ENCODE results near the gene MYL6. TPM values are rescaled to one million over a fixed set of nuclear protein-coding genes. Genes with fewer than 3 reads are reported as not detected.
A peak's percentile ranks its signal among the peaks of the same experiment; 100 is the strongest.
"Not testable (repeated sequence)": the region's sequence is repeated elsewhere in the genome, so short reads cannot be mapped to it uniquely, and the experiment has no call there.

MYL6 gene
- total and polyA plus RNA-seq, 10 of the 15 experiments (the other 5 are each of a cell fraction or from before 2014, with no cell fraction given) = 1,000 to 4,116 (median 1,828) TPM

GRCh38 chr12:56156464-56157200, 1.5 kb upstream of the MYL6 start:
- ChIA-PET POLR2A (interaction anchor here (0.6 to 1.0 kb wide), 6 partner anchors 26 to 447 kb away, joined by 3 to 7 read pairs (median 4); partner anchors contain the start of gene RNF41), RAD21 (ENCODE audit: unreplicated experiment) (interaction anchor here (0.9 kb wide), 1 partner anchor 29 kb away, joined by 3 read pairs; the partner anchor contains the start of gene ESYT1), SMC1A (ENCODE audit: uncharacterized antibody, unreplicated experiment) (interaction anchor here (0.7 kb wide), 1 partner anchor 126 kb away, joined by 3 read pairs; no protein-coding TSS in a partner anchor), CTCF (interaction anchor here (0.7 to 3.6 kb wide), 6 partner anchors 28 to 112 kb away, joined by 3 to 11 read pairs (median 4); partner anchors contain the start of genes ESYT1, PA2G4, SMARCC2 and ZC3H10)
- FAIRE-seq; H3K27me3 ChIP-seq (replicated peaks in 1 of 2; ENCODE audit: control insufficient read depth in 2 of 2, insufficient read depth in 2 of 2, low read length in 1 of 2); ATAC-seq; H2AFZ ChIP-seq (ENCODE audit: control insufficient read depth, low read depth, low read length); in situ Hi-C loops (cut with MboI); H3K9me3 ChIP-seq (replicated peaks; ENCODE audit: control insufficient read depth, insufficient read depth, low read length); DNase-seq (ENCODE audit: low read depth, low spot score); BruUV-seq (replicated peaks); H4K20me1 ChIP-seq (ENCODE audit: control insufficient read depth, insufficient read depth): not testable (repeated sequence)
- peak overlapping the region; percentile 87 for H3K4me3 ChIP-seq
- H3K4me2 ChIP-seq (ENCODE audit: control insufficient read depth, insufficient read depth) = peak overlapping the region; percentile 91
- peaks cover 14 to 18% of the 10 kb centered on the region in 2 experiments for H3K36me3 ChIP-seq (ENCODE audit: control insufficient read depth in 2 of 2, insufficient read depth in 2 of 2, low read length in 1 of 2)
- intact Hi-C loops (cut with micrococcal nuclease; ENCODE audit: unreplicated experiment) = loop anchor here (1.0 kb wide), 1 partner anchor 30 kb away; no protein-coding TSS in a partner anchor
- H3K9ac ChIP-seq (ENCODE audit: control insufficient read depth, insufficient read depth, low read length) = peak overlapping the region; percentile 81; the same call in 1 of the 2 replicates
- WGBS (ENCODE audit: insufficient coverage, insufficient replicate concordance, low lambda C conversion rate, missing lambda C conversion rate) = 83% methylated on average over 21 of the region's 21 CpGs
- H3K27ac ChIP-seq (ENCODE audit: control insufficient read depth, insufficient read depth) = peak overlapping the region; percentile 85
- 0 out of 2 replicates have a peak, but pooled peaks have one; percentile 14 for TF ChIP-seq ATF7 (IDR thresholded peaks at IDR 0.05; ENCODE audit: low read depth)
- TF ChIP-seq NBN (IDR thresholded peaks at IDR 0.05) = 0 out of 2 replicates have a peak, but pooled peaks have one; percentile 6
- peaks cover 27% of the 10 kb centered on the region for H3K4me1 ChIP-seq (ENCODE audit: control insufficient read depth, insufficient read depth, low read length)
- peaks cover 52% of the 10 kb centered on the region for H3K79me2 ChIP-seq (ENCODE audit: control insufficient read depth, insufficient read depth, low read length)
